ENCODE results near the gene PI4KA. TPM values are rescaled to one million over a fixed set of nuclear protein-coding genes. Genes with fewer than 3 reads are reported as not detected.

Gene PI4KA
- total RNA-seq, 1 donor from 2014 or later: 110 TPM

GRCh38 chr22:20785415-20785814 is 73.2 kb downstream of the PI4KA start:
- no peak overlapping the region for H3K4me3 Mint-ChIP-seq
- no peaks in the 10 kb centered on the region for H3K27me3 Mint-ChIP-seq (ENCODE audit: low read depth)
- TF ChIP-seq, protein P1, sequence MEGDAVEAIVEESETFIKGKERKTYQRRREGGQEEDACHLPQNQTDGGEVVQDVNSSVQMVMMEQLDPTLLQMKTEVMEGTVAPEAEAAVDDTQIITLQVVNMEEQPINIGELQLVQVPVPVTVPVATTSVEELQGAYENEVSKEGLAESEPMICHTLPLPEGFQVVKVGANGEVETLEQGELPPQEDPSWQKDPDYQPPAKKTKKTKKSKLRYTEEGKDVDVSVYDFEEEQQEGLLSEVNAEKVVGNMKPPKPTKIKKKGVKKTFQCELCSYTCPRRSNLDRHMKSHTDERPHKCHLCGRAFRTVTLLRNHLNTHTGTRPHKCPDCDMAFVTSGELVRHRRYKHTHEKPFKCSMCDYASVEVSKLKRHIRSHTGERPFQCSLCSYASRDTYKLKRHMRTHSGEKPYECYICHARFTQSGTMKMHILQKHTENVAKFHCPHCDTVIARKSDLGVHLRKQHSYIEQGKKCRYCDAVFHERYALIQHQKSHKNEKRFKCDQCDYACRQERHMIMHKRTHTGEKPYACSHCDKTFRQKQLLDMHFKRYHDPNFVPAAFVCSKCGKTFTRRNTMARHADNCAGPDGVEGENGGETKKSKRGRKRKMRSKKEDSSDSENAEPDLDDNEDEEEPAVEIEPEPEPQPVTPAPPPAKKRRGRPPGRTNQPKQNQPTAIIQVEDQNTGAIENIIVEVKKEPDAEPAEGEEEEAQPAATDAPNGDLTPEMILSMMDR (IDR thresholded peaks at IDR 0.05; ENCODE audit: unreplicated experiment): no peak
- H3K9me3 Mint-ChIP-seq: no peaks in the 10 kb centered on the region
- DNase-seq (ENCODE audit: low spot score in 2 of 2, unreplicated experiment in 2 of 2): no peak
- H3K4me1 Mint-ChIP-seq: no peaks in the 10 kb centered on the region
- H3K36me3 Mint-ChIP-seq: no peaks in the 10 kb centered on the region
- H3K27ac Mint-ChIP-seq: no peak overlapping the region

GRCh38 chr22:20783844-20784723 is 74.5 kb downstream of the PI4KA start:
- Mint-ChIP-seq H3K4me3 (no peak overlapping the region), H3K9me3 (no peaks in the 10 kb centered on the region), H3K4me1 (peaks cover 4% of the 10 kb centered on the region), H3K27ac (no peak overlapping the region), H3K36me3 (no peaks in the 10 kb centered on the region), H3K27me3 (ENCODE audit: low read depth) (no peaks in the 10 kb centered on the region)
- TF ChIP-seq, protein P1 (IDR thresholded peaks at IDR 0.05; ENCODE audit: unreplicated experiment): no peak
- no peak for DNase-seq (ENCODE audit: low spot score in 2 of 2, unreplicated experiment in 2 of 2)

DNA sequence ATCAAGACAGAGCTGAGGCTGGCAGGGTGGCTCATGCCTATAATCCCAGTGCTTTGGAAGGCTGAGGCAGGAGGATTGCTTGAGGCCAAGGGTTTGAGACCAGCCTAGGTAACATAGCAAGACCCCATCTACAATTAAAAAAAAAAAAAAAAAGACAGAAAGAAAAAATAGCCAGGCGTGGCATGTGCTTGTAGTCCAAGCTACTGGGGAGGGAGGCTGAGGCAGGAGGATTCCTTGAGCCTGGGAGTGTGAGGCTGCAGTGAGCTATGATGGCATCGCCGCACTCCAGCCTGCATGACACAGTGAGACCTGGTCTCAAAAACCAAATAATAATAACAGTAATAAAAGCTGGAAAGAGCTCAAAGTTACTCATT is 75.3 kb downstream of the PI4KA start:
- H3K36me3 Mint-ChIP-seq: no peaks in the 10 kb centered on the region
- H3K9me3 Mint-ChIP-seq: no peaks in the 10 kb centered on the region
- H3K4me3 Mint-ChIP-seq: no peak overlapping the region
- TF ChIP-seq, protein P1 (IDR thresholded peaks at IDR 0.05; ENCODE audit: unreplicated experiment): no peak
- H3K4me1 Mint-ChIP-seq: peaks cover 10% of the 10 kb centered on the region
- no peaks in the 10 kb centered on the region for H3K27me3 Mint-ChIP-seq (ENCODE audit: low read depth)
- no peak overlapping the region for H3K27ac Mint-ChIP-seq
- DNase-seq (ENCODE audit: low spot score in 2 of 2, unreplicated experiment in 2 of 2): no peak

- Mint-ChIP-seq H3K4me3 (no peak overlapping the region), H3K9me3 (no peaks in the 10 kb centered on the region), H3K4me1 (peaks cover 12% of the 10 kb centered on the region), H3K27ac (no peak overlapping the region), H3K27me3 (ENCODE audit: low read depth) (no peaks in the 10 kb centered on the region), H3K36me3 (no peaks in the 10 kb centered on the region)
- TF ChIP-seq, protein P1 (IDR thresholded peaks at IDR 0.05; ENCODE audit: unreplicated experiment): no peak
- no peak for DNase-seq (ENCODE audit: low spot score in 2 of 2, unreplicated experiment in 2 of 2)
Measured at GRCh38 chr22:20782596-20783299, 75.9 kb downstream of the PI4KA start.

- no peak for DNase-seq (ENCODE audit: low spot score in 2 of 2, unreplicated experiment in 2 of 2)
- Mint-ChIP-seq H3K36me3 (peaks cover 2% of the 10 kb centered on the region), H3K27ac (no peak overlapping the region), H3K4me1 (peaks cover 16% of the 10 kb centered on the region), H3K27me3 (ENCODE audit: low read depth) (no peaks in the 10 kb centered on the region), H3K4me3 (no peak overlapping the region), H3K9me3 (no peaks in the 10 kb centered on the region)
- TF ChIP-seq, protein P1 (IDR thresholded peaks at IDR 0.05; ENCODE audit: unreplicated experiment): no peak
Measured at GRCh38 chr22:20782083-20782482, 76.5 kb downstream of the PI4KA start.

Measured in mesothelial cell of epicardium (in vitro differentiated cells).